Cardiac fibroblast (primary cell): ENCODE measurements around the gene HTR4.

Experiments
- DNase-seq, 2 donors: peaks; one replicate each; pipeline versions ENCODE4 v3.0.0 to v3.0.0-alpha.2; 2010; ENCODE audit warnings: low read depth in 2 of 2
- H3K4me3 ChIP-seq, 2 donors: replicated peaks in 1 of 2; 1 replicate in 1 of 2; 2 replicates in 1 of 2; pipeline ENCODE4 v1.5.1; 2011; ENCODE audit warnings: low read depth in 2 of 2, low read length in 2 of 2, mild to moderate bottlenecking in 2 of 2, moderate library complexity in 1 of 2
- CTCF ChIP-seq: IDR thresholded peaks from one replicate; pipeline ENCODE4 v1.5.1; 2011; ENCODE audit warnings: low read depth, mild to moderate bottlenecking, low read length, inconsistent platforms

HTR4 gene

GRCh38 chr5:148620696-148621095, 33.6 kb downstream of the HTR4 start:
- H3K4me3 ChIP-seq, result no peak overlapping the region
- DNase-seq, result no peak
- TF ChIP-seq CTCF, result no peak

GRCh38 chr5:148620091-148620490, 34.2 kb downstream of the HTR4 start:
- no peak for TF ChIP-seq CTCF
- H3K4me3 ChIP-seq, result no peak overlapping the region
- DNase-seq, result no peak

GRCh38 chr5:148619484-148619883, 34.8 kb downstream of the HTR4 start:
- H3K4me3 ChIP-seq, result no peak overlapping the region
- peak in 1 of 2 donors; percentile 1 for DNase-seq
- no peak for TF ChIP-seq CTCF

- peak; percentile 11 for DNase-seq
- no peak for TF ChIP-seq CTCF
Measured at GRCh38 chr5:148615644-148616275, 38.6 kb downstream of the HTR4 start.

GRCh38 chr5:148607406-148607805, 46.9 kb downstream of the HTR4 start:
- no peak overlapping the region for H3K4me3 ChIP-seq
- TF ChIP-seq CTCF, result no peak
- no peak for DNase-seq

More at GRCh38 chr5:148615644-148616275, 38.6 kb downstream of the HTR4 start:
- no peak overlapping the region for H3K4me3 ChIP-seq

GRCh38 chr5:148606296-148606695, 48.0 kb downstream of the HTR4 start:
- no peak overlapping the region for H3K4me3 ChIP-seq
- DNase-seq, result no peak
- no peak for TF ChIP-seq CTCF

GRCh38 chr5:148599187-148599586, 55.1 kb downstream of the HTR4 start:
- TF ChIP-seq CTCF, result no peak
- no peak overlapping the region for H3K4me3 ChIP-seq
- no peak for DNase-seq
